ENCODE data around the gene GAREM1. TPM values are rescaled to one million over a fixed set of nuclear protein-coding genes. Genes with fewer than 3 reads are reported as not detected.

The GAREM1 gene
- total and polyA plus RNA-seq, 9 of the 15 experiments (the other 6 are each of a cell fraction or from before 2014, with no cell fraction given): 0.03 to 0.33 (median 0.07) TPM; not detected in 1

- Histone ChIP-seq H3K27ac (ENCODE audit: extremely low read depth, low read depth, low read length) (no peak overlapping the region), H4K20me1 (replicated peaks; ENCODE audit: control insufficient read depth, insufficient read depth, low read length) (no peaks in the 10 kb centered on the region), H3K79me2 (ENCODE audit: control insufficient read depth, insufficient read depth, low read length) (no peaks in the 10 kb centered on the region), H3K4me2 (ENCODE audit: insufficient read depth, low read length) (no peak overlapping the region), H3K9ac (ENCODE audit: insufficient read depth in 1 of 2, low read depth in 2 of 2, low read length in 2 of 2) (no peak overlapping the region), H3K4me3 (no peak overlapping the region), H3K9me3 (replicated peaks; ENCODE audit: control insufficient read depth, insufficient read depth, low read depth, low read length) (no peaks in the 10 kb centered on the region), H3K27me3 (ENCODE audit: control insufficient read depth in 2 of 2, insufficient read depth in 2 of 2, low read length in 2 of 2) (no peaks in the 10 kb centered on the region), H3K9me1 (ENCODE audit: control insufficient read depth, insufficient read depth, low read length) (no peaks in the 10 kb centered on the region), H3K36me3 (ENCODE audit: control insufficient read depth, insufficient read depth, low read length) (no peaks in the 10 kb centered on the region), H3K4me1 (replicated peaks in 1 of 2; ENCODE audit: control insufficient read depth in 2 of 2, insufficient read depth in 2 of 2, low read length in 2 of 2) (no peaks in the 10 kb centered on the region), H2AFZ (ENCODE audit: low read depth, low read length) (no peak overlapping the region)
- DNase-seq (ENCODE audit: extremely low read depth in 1 of 4, low spot score in 3 of 4) (no peak), FAIRE-seq (no peak), ATAC-seq (no peak)
- TF ChIP-seq MTF1 (CRISPR knock-in tag; IDR thresholded peaks at IDR 0.05; ENCODE audit: borderline replicate concordance) (no peak), SREBF2 (CRISPR knock-in tag; IDR thresholded peaks at IDR 0.05) (no peak), E2F1 (CRISPR knock-in tag; IDR thresholded peaks at IDR 0.05) (no peak)
- no TSS peak for BruUV-seq (replicated peaks)
- ChIA-PET CTCF (ENCODE audit: low intra/inter-chr PET ratio) (no interaction called here), POLR2A (no interaction called here)
- in situ Hi-C loops (cut with MboI): no loop called here
- 0% methylated on average over 2 of the region's 2 CpGs for WGBS (ENCODE audit: insufficient coverage, low coverage, missing lambda C conversion rate)
- intact Hi-C loops (cut with micrococcal nuclease): no loop called here
Measured at GRCh38 chr18:32213693-32214092, 257.0 kb downstream of the GAREM1 start.

Small RNAs within 50 kb of the gene (small RNA-seq; reads per million reads assigned to genes)
- not detected for gene RF00019
